Testis (tissue), 2 donors: ENCODE data around the gene RDH16.
"Not testable (repeated sequence)": the region's sequence is repeated elsewhere in the genome, so short reads cannot be mapped to it uniquely, and the experiment has no call there.

ENCODE experiments used
- CTCF ChIP-seq, 3 experiments: fragments of 450-650 bp in 2 of 3; fragments of 200-600 bp in 1 of 3; sonication (generic) in 1 of 3; IDR thresholded peaks; one replicate each; pipeline ENCODE4 v1.5.1; 2016 to 2019; ENCODE audit warnings: antibody characterized with exemption in 3 of 3, mild to moderate bottlenecking in 2 of 3, moderate library complexity in 1 of 3
- POLR2A ChIP-seq: fragments of 450-650 bp; IDR thresholded peaks from one replicate; pipeline ENCODE4 v1.6.1; 2017; ENCODE audit warnings: antibody characterized with exemption, mild to moderate bottlenecking, moderate library complexity

GRCh38 chr12:56977361-56977760, 20.0 kb upstream of the RDH16 start:
- not testable (repeated sequence) for TF ChIP-seq CTCF (IDR thresholded peaks at IDR 0.05); POLR2A
